HepG2 (cell line): Measurements from ENCODE around the gene RIPK1. TPM values are rescaled to one million over a fixed set of nuclear protein-coding genes. Genes with fewer than 3 reads are reported as not detected.

Source experiments
- CEBPG ChIP-seq: IDR thresholded peaks from 2 replicates; pipeline ENCODE4 v1.6.1; 2016
- CHD4 ChIP-seq: fragments of 200-600 bp; sonication (generic); IDR thresholded peaks from 2 replicates; pipeline ENCODE4 v1.7.0; 2017; ENCODE audit warnings: mild to moderate bottlenecking, low read length, borderline replicate concordance
- ELF3 ChIP-seq: IDR thresholded peaks from 2 replicates; pipeline ENCODE4 v1.6.1; 2016; ENCODE audit warnings: missing genetic modification reagents, missing compliant biosample characterization
- HDAC1 ChIP-seq: sonication (generic); formaldehyde crosslinking; IDR thresholded peaks from 2 replicates; pipeline ENCODE4 v1.5.1; 2020; ENCODE audit warnings: mild to moderate bottlenecking, missing genetic modification reagents
- HHEX ChIP-seq: IDR thresholded peaks from 2 replicates; pipeline ENCODE4 v1.6.1; 2016; ENCODE audit warnings: control low read depth
- JARID2 ChIP-seq: sonication (generic); formaldehyde crosslinking; IDR thresholded peaks from 2 replicates; pipeline ENCODE4 v1.8.1; 2023; ENCODE audit warnings: missing genetic modification reagents, inconsistent platforms; ENCODE audit not compliant: insufficient replicate concordance
- PPARG ChIP-seq: conservative IDR thresholded peaks from 2 replicates; pipeline ENCODE4 v1.6.1; 2016; ENCODE audit warnings: missing biosample characterization, missing genetic modification reagents
- REXO4 ChIP-seq: sonication (generic); formaldehyde crosslinking; IDR thresholded peaks from 2 replicates; pipeline ENCODE4 v1.8.0; 2022; ENCODE audit warnings: missing genetic modification reagents, mild to moderate bottlenecking, borderline replicate concordance
- SIX4 ChIP-seq: sonication (generic); formaldehyde crosslinking; IDR thresholded peaks from 2 replicates; pipeline ENCODE4 v1.4.0; 2020; ENCODE audit warnings: missing genetic modification reagents
- U2AF1 ChIP-seq: fragments of 200-400 bp; formaldehyde crosslinking; optimal IDR thresholded peaks from 2 replicates; pipeline ENCODE3; 2017; ENCODE audit warnings: mild to moderate bottlenecking, low read depth, low read length
- XRCC5 ChIP-seq: fragments of 200-400 bp; formaldehyde crosslinking; optimal IDR thresholded peaks from 2 replicates; pipeline ENCODE3; 2017; ENCODE audit warnings: mild to moderate bottlenecking, low read length
- ZFP36L2 ChIP-seq: sonication (generic); formaldehyde crosslinking; IDR thresholded peaks from 2 replicates; pipeline ENCODE4 v1.4.0; 2020; ENCODE audit warnings: missing genetic modification reagents
- ZNF652 ChIP-seq: IDR thresholded peaks from 2 replicates; pipeline ENCODE4 v1.6.1; 2016; ENCODE audit warnings: low read depth, borderline replicate concordance
- ZNF7 ChIP-seq: IDR thresholded peaks from 2 replicates; pipeline ENCODE4 v1.6.1; 2016; ENCODE audit warnings: missing biosample characterization, missing genetic modification reagents
- ZNF713 ChIP-seq: sonication (generic); formaldehyde crosslinking; IDR thresholded peaks from 2 replicates; pipeline ENCODE4 v1.4.0; 2020; ENCODE audit warnings: mild to moderate bottlenecking, missing genetic modification reagents
- polyA plus RNA-seq, 8 experiments: library from polyadenylated mRNA; depleted of rRNA in 3 of 8; stranded (reverse) in 7 of 8; unstranded in 1 of 8; fragments of >200 nt; fragmentation: Illumina TruSeq in 4 of 8; extraction: Trizol in 4 of 8; gene quantifications; 2 replicates each; pipeline versions ENCODE4 v1.2.1 to v1.2.3, GENCODE V29; 2011 to 2016; ENCODE audit warnings: low read depth in 4 of 8, missing spikeins in 1 of 8, mixed read lengths in 1 of 8; ENCODE audit not compliant: insufficient read depth in 1 of 8
- total RNA-seq, 5 experiments: library from RNA; depleted of rRNA; stranded (reverse); fragments of >200 nt; fragmentation: Illumina TruSeq; extraction: Trizol; gene quantifications; 2 replicates each; pipeline ENCODE4 v1.2.3, GENCODE V29; 2016; ENCODE audit warnings: low read depth in 1 of 5
- TF ChIP-seq, protein P1 (sequence below): sonication (generic); formaldehyde crosslinking; IDR thresholded peaks from 2 replicates; pipeline ENCODE4 v1.8.0; 2022; ENCODE audit warnings: missing genetic modification reagents, mild to moderate bottlenecking, moderate library complexity, borderline replicate concordance
- TF ChIP-seq, protein P2 (sequence below): sonication (generic); formaldehyde crosslinking; IDR thresholded peaks from 2 replicates; pipeline ENCODE4 v1.4.0; 2020; ENCODE audit warnings: missing genetic modification reagents
- TF ChIP-seq, protein P3 (sequence below): sonication (generic); formaldehyde crosslinking; IDR thresholded peaks from 2 replicates; pipeline ENCODE4 v1.5.1; 2020; ENCODE audit warnings: missing genetic modification reagents, mild to moderate bottlenecking, borderline replicate concordance
- TF ChIP-seq, protein P4 (sequence below): sonication (generic); formaldehyde crosslinking; IDR thresholded peaks from 2 replicates; pipeline ENCODE4 v1.8.0; 2022; ENCODE audit warnings: mild to moderate bottlenecking, missing genetic modification reagents; ENCODE audit not compliant: insufficient replicate concordance

Gene RIPK1
- total and polyA plus RNA-seq, 2 of the 13 experiments (the other 11 are each of a cell fraction or from before 2014, with no cell fraction given) = 9.0 to 10.3 TPM

DNA sequence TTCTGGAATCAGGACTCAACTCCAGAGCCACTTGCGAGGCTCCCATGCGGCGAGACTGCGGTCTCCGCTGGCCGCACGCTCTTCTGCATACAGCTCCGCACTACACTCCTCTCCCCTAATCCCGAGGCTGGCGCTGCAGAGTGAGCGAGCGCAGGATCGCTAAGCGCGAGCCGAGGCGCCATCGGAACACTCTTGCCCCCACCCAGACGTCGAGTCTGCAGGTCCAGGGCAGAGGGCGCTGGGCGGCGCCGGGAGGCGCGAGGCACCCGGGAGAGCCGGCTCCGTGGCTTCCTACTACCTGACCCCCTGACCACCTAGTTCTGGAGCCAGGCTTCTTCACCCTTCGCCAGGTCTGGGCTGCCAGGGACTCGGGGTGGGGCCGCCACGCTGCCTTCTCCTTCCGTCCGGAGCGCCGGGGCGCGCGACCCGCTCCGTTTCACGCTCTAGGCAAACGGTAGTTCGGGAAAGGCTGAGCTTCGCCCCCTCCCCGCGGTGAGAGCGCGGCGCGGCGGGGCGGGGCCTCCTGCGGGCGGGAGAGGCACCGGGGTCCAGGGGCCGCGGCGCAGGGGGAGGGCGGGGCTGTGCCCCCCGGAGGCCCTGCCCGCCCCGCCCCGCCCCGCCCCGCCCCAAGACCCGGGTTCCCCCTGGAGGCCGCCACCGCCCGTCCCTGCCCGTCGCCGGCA, 94.4 kb downstream of the RIPK1 start (continued):
- TF ChIP-seq, protein P1, sequence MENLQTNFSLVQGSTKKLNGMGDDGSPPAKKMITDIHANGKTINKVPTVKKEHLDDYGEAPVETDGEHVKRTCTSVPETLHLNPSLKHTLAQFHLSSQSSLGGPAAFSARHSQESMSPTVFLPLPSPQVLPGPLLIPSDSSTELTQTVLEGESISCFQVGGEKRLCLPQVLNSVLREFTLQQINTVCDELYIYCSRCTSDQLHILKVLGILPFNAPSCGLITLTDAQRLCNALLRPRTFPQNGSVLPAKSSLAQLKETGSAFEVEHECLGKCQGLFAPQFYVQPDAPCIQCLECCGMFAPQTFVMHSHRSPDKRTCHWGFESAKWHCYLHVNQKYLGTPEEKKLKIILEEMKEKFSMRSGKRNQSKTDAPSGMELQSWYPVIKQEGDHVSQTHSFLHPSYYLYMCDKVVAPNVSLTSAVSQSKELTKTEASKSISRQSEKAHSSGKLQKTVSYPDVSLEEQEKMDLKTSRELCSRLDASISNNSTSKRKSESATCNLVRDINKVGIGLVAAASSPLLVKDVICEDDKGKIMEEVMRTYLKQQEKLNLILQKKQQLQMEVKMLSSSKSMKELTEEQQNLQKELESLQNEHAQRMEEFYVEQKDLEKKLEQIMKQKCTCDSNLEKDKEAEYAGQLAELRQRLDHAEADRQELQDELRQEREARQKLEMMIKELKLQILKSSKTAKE (CRISPR knock-in tag) = peak; percentile 53; the same call in 1 of the 2 replicates
- TF ChIP-seq ELF3 (peak; percentile 80), HDAC1 (peak; percentile 88), PPARG (CRISPR knock-in tag) (peak; percentile 75), CHD4 (no peak), ZNF652 (no peak), ZFP36L2 (no peak), HHEX (CRISPR knock-in tag) (no peak), ZNF7 (CRISPR knock-in tag) (no peak), XRCC5 (peak; percentile 49), ZNF713 (CRISPR knock-in tag) (no peak), REXO4 (no peak), SIX4 (CRISPR knock-in tag) (peak; percentile 72; the same call in 1 of the 2 replicates), CEBPG (no peak), U2AF1 (peak; percentile 79), JARID2 (CRISPR knock-in tag) (peak; percentile 82)
- TF ChIP-seq, protein P2, sequence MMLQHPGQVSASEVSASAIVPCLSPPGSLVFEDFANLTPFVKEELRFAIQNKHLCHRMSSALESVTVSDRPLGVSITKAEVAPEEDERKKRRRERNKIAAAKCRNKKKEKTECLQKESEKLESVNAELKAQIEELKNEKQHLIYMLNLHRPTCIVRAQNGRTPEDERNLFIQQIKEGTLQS = no peak; the same call in 1 of the 2 replicates
- TF ChIP-seq, protein P3, sequence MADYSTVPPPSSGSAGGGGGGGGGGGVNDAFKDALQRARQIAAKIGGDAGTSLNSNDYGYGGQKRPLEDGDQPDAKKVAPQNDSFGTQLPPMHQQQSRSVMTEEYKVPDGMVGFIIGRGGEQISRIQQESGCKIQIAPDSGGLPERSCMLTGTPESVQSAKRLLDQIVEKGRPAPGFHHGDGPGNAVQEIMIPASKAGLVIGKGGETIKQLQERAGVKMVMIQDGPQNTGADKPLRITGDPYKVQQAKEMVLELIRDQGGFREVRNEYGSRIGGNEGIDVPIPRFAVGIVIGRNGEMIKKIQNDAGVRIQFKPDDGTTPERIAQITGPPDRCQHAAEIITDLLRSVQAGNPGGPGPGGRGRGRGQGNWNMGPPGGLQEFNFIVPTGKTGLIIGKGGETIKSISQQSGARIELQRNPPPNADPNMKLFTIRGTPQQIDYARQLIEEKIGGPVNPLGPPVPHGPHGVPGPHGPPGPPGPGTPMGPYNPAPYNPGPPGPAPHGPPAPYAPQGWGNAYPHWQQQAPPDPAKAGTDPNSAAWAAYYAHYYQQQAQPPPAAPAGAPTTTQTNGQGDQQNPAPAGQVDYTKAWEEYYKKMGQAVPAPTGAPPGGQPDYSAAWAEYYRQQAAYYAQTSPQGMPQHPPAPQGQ (CRISPR knock-in tag) = no peak
- TF ChIP-seq, protein P4, sequence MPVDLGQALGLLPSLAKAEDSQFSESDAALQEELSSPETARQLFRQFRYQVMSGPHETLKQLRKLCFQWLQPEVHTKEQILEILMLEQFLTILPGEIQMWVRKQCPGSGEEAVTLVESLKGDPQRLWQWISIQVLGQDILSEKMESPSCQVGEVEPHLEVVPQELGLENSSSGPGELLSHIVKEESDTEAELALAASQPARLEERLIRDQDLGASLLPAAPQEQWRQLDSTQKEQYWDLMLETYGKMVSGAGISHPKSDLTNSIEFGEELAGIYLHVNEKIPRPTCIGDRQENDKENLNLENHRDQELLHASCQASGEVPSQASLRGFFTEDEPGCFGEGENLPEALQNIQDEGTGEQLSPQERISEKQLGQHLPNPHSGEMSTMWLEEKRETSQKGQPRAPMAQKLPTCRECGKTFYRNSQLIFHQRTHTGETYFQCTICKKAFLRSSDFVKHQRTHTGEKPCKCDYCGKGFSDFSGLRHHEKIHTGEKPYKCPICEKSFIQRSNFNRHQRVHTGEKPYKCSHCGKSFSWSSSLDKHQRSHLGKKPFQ = peak; percentile 95
